Measurements from ENCODE around the gene S100A16. TPM values are rescaled to one million over a fixed set of nuclear protein-coding genes. Genes with fewer than 3 reads are reported as not detected.
"Not testable (repeated sequence)": the region's sequence is repeated elsewhere in the genome, so short reads cannot be mapped to it uniquely, and the experiment has no call there.

Gene S100A16
- 689 and 738 TPM in 2 replicates for total RNA-seq

- DNase-seq (ENCODE audit: low read depth, low spot score): no peak
Measured at GRCh38 chr1:153612755-153613331, at the start of gene S100A16. S100A16 (minus strand) TSS chr1:153613137; CDS start chr1:153608151, 4,986 bp downstream.

GRCh38 chr1:153662269-153662668, 49.3 kb upstream of the S100A16 start:
- no peak for DNase-seq (ENCODE audit: low read depth, low spot score)

- DNase-seq (ENCODE audit: low read depth, low spot score): no peak
Measured at GRCh38 chr1:153661111-153661708, 48.3 kb upstream of the S100A16 start.

GRCh38 chr1:153659656-153660055, 46.7 kb upstream of the S100A16 start:
- DNase-seq (ENCODE audit: low read depth, low spot score): no peak

- DNase-seq (ENCODE audit: low read depth, low spot score): no peak
Measured at GRCh38 chr1:153659175-153659534, 46.2 kb upstream of the S100A16 start.

- no peak for DNase-seq (ENCODE audit: low read depth, low spot score)
Measured at GRCh38 chr1:153658400-153659174, 45.6 kb upstream of the S100A16 start, which contains the start of gene SNAPIN. SNAPIN (plus strand) TSS chr1:153658703; CDS start chr1:153658744, 41 bp downstream.

GRCh38 chr1:153655333-153655732, 42.4 kb upstream of the S100A16 start:
- no peak for DNase-seq (ENCODE audit: low read depth, low spot score)

GRCh38 chr1:153652805-153653500, 40.0 kb upstream of the S100A16 start:
- no peak for DNase-seq (ENCODE audit: low read depth, low spot score)

- DNase-seq (ENCODE audit: low read depth, low spot score): no peak
Measured at GRCh38 chr1:153651771-153652170, 38.8 kb upstream of the S100A16 start.

- DNase-seq (ENCODE audit: low read depth, low spot score): no peak
Measured at GRCh38 chr1:153649863-153650235, 36.9 kb upstream of the S100A16 start.

- no peak for DNase-seq (ENCODE audit: low read depth, low spot score)
Measured at GRCh38 chr1:153649137-153649862, 36.4 kb upstream of the S100A16 start.

GRCh38 chr1:153648000-153648643, 35.2 kb upstream of the S100A16 start:
- no peak for DNase-seq (ENCODE audit: low read depth, low spot score)

GRCh38 chr1:153647346-153647714, 34.4 kb upstream of the S100A16 start:
- DNase-seq (ENCODE audit: low read depth, low spot score): no peak

- no peak for DNase-seq (ENCODE audit: low read depth, low spot score)
Measured at GRCh38 chr1:153646672-153647345, 33.9 kb upstream of the S100A16 start.

- DNase-seq (ENCODE audit: low read depth, low spot score): no peak
Measured at GRCh38 chr1:153643816-153644215, 30.9 kb upstream of the S100A16 start.

- DNase-seq (ENCODE audit: low read depth, low spot score): no peak
Measured at GRCh38 chr1:153643100-153643499, 30.2 kb upstream of the S100A16 start.

GRCh38 chr1:153642161-153642560, 29.2 kb upstream of the S100A16 start:
- DNase-seq (ENCODE audit: low read depth, low spot score): no peak

GRCh38 chr1:153640861-153641260, 27.9 kb upstream of the S100A16 start:
- no peak for DNase-seq (ENCODE audit: low read depth, low spot score)

- DNase-seq (ENCODE audit: low read depth, low spot score): not testable (repeated sequence)
Measured at GRCh38 chr1:153640213-153640612, 27.3 kb upstream of the S100A16 start.

GRCh38 chr1:153639280-153639679, 26.3 kb upstream of the S100A16 start:
- no peak for DNase-seq (ENCODE audit: low read depth, low spot score)
